ENCODE measurements around the gene PORCN. TPM values are rescaled to one million over a fixed set of nuclear protein-coding genes. Genes with fewer than 3 reads are reported as not detected.
"Not testable (repeated sequence)": the region's sequence is repeated elsewhere in the genome, so short reads cannot be mapped to it uniquely, and the experiment has no call there.

Gene PORCN
- total RNA-seq, 1 donor from 2014 or later = 12.9 TPM

GRCh38 chrX:48531358-48531959, 22.7 kb downstream of the PORCN start:
- no peak for DNase-seq (ENCODE audit: low spot score)
- intact Hi-C loops (cut with DNase I) = no loop called here

GRCh38 chrX:48532161-48532560, 23.4 kb downstream of the PORCN start:
- intact Hi-C loops (cut with DNase I) = no loop called here
- DNase-seq (ENCODE audit: low spot score) = no peak

GRCh38 chrX:48533165-48533564, 24.4 kb downstream of the PORCN start:
- intact Hi-C loops (cut with DNase I) = no loop called here
- no peak for DNase-seq (ENCODE audit: low spot score)

- DNase-seq (ENCODE audit: low spot score) = no peak
- intact Hi-C loops (cut with DNase I) = no loop called here
Measured at GRCh38 chrX:48538641-48539344, 30.0 kb downstream of the PORCN start.

GRCh38 chrX:48539345-48540027, 30.7 kb downstream of the PORCN start, which contains the start of gene TBC1D25:
TSS of gene TBC1D25 (plus strand) at chrX:48539714. CDS start at chrX:48539798, 84 bp downstream.
- intact Hi-C loops (cut with DNase I) = no loop called here

GRCh38 chrX:48540028-48540375, 31.2 kb downstream of the PORCN start:
- DNase-seq (ENCODE audit: low spot score) = no peak

More at GRCh38 chrX:48539345-48540027, 30.7 kb downstream of the PORCN start, which contains the start of gene TBC1D25:
- DNase-seq (ENCODE audit: low spot score) = peak; percentile 97

GRCh38 chrX:48540480-48540879, 31.7 kb downstream of the PORCN start:
- intact Hi-C loops (cut with DNase I) = no loop called here
- DNase-seq (ENCODE audit: low spot score) = no peak

More at GRCh38 chrX:48540028-48540375, 31.2 kb downstream of the PORCN start:
- intact Hi-C loops (cut with DNase I) = no loop called here

GRCh38 chrX:48541140-48541814, 32.5 kb downstream of the PORCN start:
- intact Hi-C loops (cut with DNase I) = no loop called here
- DNase-seq (ENCODE audit: low spot score) = no peak

GRCh38 chrX:48548871-48549270, 40.1 kb downstream of the PORCN start:
- DNase-seq (ENCODE audit: low spot score) = no peak
- intact Hi-C loops (cut with DNase I) = no loop called here

GRCh38 chrX:48555731-48556325, 47.0 kb downstream of the PORCN start:
- intact Hi-C loops (cut with DNase I); DNase-seq (ENCODE audit: low spot score): not testable (repeated sequence)

- intact Hi-C loops (cut with DNase I) = no loop called here
- no peak for DNase-seq (ENCODE audit: low spot score)
Measured at GRCh38 chrX:48558271-48558670, 49.5 kb downstream of the PORCN start.

- intact Hi-C loops (cut with DNase I) = no loop called here
- DNase-seq (ENCODE audit: low spot score) = no peak
Measured at GRCh38 chrX:48559636-48560035, 50.8 kb downstream of the PORCN start.

GRCh38 chrX:48560056-48560455, 51.3 kb downstream of the PORCN start:
- intact Hi-C loops (cut with DNase I) = no loop called here
- no peak for DNase-seq (ENCODE audit: low spot score)

- DNase-seq (ENCODE audit: low spot score) = no peak
- intact Hi-C loops (cut with DNase I) = no loop called here
Measured at GRCh38 chrX:48560681-48561080, 51.9 kb downstream of the PORCN start.

- intact Hi-C loops (cut with DNase I) = no loop called here
- no peak for DNase-seq (ENCODE audit: low spot score)
Measured at GRCh38 chrX:48569958-48570357, 61.2 kb downstream of the PORCN start.

Other genes starting within 250 kb of the PORCN start
- not detected for gene SSX3, start 152.3 kb upstream of the PORCN start, total RNA-seq
- gene SSX4, start 125.5 kb upstream of the PORCN start, total RNA-seq = not detected
- not detected for gene SSX4B, start 97.0 kb upstream of the PORCN start, total RNA-seq
- gene SLC38A5, start 38.7 kb upstream of the PORCN start, total RNA-seq = 2.2 TPM
- gene FTSJ1, start 32.8 kb upstream of the PORCN start, total RNA-seq = 18.8 TPM
- 38.6 TPM for gene EBP, start 12.8 kb downstream of the PORCN start, total RNA-seq
- 16.5 TPM for gene TBC1D25, start 30.7 kb downstream of the PORCN start, total RNA-seq
- gene RBM3, start 65.5 kb downstream of the PORCN start, total RNA-seq = 96.9 TPM
- gene WDR13, start 88.5 kb downstream of the PORCN start, total RNA-seq = 170 TPM
- gene WAS, start 174.8 kb downstream of the PORCN start, total RNA-seq = 2.8 TPM
- gene SUV39H1, start 187.7 kb downstream of the PORCN start, total RNA-seq = 2.5 TPM

Data from cardiac septum (tissue), 1 donor.